ENCODE data around the gene CACNA1S.

CACNA1S gene

DNA sequence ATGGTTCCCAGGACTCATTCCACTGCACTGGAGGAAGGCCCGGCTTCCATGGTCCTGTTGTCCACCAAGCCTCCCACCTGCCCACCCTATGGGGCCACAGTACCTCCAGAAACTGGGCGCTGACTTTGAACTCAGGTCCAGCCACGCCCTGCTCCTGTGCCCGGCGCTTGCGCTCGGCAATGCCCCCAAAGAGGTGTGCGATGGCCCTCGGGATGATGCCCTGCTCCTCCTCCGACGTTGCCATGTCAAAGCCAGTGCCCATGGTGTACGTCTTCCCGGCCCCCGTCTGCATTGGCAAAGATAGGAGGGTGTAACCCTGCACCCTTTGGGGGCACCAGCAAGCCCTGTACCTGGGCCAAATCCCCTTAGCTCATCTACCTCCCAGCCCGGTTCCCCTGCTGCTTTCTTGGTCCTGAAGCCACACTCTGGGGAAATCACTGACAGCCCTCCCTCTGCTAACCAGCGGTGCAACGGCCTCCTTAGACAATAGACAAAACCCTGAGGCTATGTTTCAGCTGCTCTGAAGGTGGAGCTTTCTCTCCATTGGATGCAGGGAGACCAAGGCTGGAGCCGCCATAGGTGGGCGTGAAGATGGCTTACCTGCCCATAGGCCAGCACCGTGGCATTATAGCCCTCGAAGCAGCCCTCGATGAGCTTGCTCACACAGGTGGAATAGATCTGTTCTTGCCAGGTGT lies 103.4 kb downstream of the CACNA1S start:
- DNase-seq: no peak

DNA sequence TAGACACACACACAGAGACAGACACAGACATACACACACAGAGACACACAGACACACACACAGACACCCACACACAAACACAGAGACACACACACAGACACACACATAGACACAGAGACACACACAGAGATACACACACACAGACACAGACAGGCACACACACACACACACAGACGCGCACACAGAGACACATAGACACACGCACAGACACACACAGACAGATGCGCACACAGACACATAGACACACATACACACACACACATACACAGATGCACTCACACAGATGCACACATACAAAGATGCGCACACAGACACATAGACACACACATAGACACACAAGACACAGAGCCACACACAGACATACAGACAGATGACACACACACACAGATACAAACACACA lies 104.7 kb downstream of the CACNA1S start:
- DNase-seq: no peak

DNA sequence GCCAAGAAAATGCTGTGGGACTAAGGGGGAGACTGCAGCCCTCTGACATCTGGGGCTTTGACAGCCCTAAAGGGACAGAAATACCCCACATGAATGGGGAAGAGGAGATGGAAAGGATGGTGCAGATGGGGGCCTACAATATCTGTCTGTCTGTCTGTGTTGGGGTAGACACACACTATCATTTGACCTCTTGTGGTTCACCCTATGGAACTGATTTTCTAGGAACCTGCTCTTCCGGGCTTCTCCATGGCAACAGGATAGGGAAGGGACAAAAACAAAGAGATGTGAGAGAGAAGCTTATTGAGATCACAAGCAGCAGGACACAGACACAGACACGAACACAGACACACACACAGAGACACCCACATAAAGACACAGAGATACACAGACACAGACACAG lies 105.8 kb downstream of the CACNA1S start:
- no peak for DNase-seq

DNA sequence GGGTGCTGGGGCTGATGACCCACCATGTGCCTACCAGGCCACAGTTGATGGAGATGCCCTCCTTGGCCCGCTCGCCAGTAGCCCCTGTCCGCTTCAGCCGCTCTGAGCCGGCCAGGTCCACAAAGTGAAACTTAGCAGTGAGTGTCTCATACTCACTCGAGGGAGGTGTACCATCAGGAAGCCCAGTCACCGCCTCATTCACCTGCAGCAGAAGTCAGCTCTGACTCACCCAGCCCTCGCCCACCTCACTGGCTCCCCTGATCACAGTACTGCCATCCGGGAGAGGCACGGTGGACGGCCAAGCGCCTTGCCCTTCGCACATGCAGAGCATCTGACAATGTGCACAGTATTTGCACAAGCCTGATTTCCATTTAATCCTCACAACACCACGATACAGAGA lies 107.5 kb downstream of the CACNA1S start:
- DNase-seq: no peak

DNA sequence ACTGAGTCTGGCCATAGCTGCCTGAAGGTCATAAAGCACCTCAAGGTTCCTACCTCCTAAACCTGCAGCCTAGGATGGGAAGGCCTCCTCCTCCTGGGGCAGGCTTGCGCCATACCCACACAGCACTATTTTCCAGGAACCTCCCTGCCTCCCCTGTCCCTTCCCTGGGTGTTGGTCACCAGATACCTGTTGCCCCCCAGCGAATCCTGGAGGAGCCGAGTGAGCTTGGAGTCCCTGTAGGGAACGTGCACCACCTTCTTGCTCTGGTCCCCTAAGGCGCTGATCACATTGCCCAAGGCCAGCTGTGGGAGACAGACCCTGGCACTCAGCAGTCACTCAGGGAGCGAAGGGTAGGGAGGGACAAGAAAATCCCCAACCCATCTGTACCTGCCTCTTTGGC lies 108.1 kb downstream of the CACNA1S start:
- DNase-seq: no peak

DNA sequence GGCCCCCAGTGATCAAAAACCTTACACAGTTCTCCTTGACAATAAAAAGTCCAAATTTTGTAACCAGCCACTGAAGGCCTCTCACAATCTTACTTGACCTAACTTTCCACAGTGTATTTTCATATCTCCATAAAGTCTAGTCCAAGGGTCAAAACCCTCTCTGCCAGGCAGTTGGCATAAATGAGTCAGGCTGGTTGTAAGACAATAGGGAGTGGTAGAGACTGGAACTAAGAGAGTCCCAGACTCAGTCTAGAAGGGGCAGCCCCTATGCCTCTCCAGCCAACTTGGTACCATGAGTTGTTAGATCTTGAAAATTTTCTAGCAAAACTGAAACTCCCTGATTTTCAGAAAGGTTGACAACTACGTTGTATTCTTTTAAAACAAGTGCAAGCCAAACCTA lies 109.7 kb downstream of the CACNA1S start:
- DNase-seq: no peak

DNA sequence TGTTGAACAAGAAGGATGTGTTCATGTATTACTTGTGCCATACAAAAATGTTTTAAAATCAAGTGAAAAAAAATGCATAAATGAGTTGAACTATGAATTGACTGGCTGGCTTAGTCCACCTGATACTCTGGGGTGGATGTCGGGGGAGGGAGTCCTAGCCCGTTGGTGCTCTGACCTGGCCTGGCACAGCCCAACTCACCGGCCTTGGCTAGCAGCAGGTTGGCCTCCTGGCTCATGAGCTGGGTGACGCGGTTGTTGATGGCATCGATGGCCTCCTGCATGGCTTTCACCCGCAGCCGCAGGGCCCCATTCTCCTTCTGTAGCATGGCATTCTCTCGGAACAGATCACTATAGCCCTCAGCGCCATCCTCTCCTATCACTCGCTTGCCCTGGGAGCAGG lies 110.3 kb downstream of the CACNA1S start:
- DNase-seq: no peak

DNA sequence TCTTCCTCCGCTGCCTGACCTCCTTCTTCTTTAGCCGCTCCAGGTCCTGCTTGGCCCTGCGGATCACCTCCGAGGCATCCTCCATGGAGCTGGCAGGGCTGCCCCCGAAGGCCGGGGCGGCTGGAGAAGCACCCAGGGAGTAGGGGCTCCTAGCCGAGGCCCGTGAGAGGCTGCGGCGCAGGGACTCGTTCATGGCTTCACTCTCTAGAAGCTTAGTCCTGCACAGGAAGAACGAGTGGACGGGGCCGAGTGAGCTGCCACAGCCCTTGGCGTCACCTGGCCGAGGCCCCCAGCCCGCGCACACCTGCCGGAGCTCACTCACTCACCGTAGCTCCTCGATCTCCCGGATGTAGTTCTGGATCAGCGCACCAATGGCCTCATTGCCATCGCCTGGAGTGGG lies 111.8 kb downstream of the CACNA1S start:
- no peak for DNase-seq

DNA sequence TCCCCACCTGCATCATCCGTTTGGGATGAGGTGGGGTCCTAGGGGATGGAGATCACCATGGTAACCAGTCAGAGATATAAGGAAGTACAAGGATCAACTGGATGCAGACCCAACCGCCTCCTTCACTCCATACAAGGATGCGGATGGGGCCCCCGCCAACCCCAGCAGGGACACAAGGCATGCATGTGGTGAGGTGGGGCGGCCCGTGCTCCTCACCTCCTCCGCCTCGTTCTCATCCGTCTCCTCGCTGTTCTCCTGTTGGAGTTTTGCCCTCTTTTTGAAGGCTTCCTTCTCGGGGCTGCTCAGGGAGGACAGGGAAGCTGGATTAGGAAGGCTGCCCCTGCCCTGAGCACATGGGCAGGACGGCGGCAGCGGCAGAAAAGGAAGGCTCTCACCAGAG lies 112.6 kb downstream of the CACNA1S start:
- no peak for DNase-seq

DNA sequence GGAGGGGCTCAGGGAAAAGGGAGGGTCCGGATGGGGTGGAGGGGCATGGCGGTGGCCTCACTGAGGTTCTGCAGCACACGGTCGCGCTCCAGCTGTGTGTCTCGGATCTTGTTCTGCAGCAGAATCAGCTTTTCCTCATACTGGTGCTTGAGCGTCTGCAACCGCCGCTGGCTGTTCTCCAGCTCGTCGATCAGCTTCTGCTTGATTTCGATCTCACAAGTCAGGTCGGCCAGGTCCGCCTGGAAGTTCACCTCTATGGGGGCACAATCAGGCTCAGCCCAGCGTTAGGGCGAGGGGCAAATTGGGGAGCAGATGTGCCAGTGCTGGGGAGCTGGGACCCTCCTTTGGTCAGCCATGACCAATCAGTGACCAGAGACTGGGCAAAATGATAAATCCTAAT lies 113.9 kb downstream of the CACNA1S start:
- no peak for DNase-seq

DNA sequence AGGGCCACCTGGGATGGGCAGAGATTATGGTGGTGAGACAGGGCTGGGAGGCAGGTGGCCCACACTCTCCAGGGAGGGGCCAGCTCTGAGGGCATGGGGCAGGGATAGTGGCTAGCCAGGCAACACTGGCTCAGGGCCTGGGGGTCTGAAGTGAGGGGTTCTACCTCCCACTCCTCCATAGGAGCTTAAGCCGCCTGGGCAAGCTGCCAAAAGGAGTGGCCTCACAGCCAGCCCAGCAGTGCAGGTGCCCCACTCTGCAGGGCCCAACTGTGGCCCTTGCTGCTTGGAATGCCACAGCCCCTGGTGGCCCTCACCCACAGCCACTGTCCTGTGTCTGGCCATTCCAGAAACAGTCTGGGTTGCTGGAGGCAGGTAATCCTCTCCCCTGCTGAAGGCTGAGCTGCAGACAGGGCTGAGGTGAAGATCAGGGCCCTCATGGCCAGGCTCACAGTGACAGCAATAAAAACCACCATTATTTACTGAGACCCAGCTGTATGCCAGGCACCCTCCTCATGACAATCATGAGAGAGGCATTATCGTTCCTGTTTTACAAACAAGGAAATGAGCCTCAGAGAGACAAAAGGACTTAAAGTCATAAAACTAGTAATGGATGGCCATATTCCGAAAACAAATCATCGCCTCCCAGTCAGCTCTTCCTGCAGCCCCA lies 119.7 kb downstream of the CACNA1S start:
- DNase-seq: no peak

DNA sequence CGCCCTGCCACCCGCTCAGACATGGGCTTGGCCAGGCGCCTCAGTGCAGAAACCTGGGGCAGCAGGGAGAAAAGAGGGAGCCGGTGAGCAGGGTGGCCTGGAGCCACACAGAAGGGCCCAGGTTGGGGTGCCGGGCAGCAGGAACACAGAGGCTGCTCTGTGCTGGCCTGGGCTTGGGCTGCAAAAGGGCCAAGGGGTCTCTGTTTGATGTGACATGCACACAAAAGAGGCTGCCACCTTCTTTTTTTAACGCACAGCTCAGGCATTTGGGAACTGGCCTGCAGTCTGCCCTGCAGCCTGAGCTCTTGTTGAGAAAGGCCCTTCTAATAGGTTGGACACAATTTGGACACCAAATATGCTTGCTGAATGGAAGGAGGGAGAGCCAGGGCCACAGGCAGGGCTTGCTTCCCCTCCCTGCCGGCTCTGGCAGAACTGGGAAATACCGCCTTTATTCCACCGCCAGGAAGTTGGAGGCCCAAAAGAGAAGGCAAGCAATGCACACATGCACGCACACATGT lies 121.1 kb downstream of the CACNA1S start:
- peak; percentile 78 for DNase-seq

DNA sequence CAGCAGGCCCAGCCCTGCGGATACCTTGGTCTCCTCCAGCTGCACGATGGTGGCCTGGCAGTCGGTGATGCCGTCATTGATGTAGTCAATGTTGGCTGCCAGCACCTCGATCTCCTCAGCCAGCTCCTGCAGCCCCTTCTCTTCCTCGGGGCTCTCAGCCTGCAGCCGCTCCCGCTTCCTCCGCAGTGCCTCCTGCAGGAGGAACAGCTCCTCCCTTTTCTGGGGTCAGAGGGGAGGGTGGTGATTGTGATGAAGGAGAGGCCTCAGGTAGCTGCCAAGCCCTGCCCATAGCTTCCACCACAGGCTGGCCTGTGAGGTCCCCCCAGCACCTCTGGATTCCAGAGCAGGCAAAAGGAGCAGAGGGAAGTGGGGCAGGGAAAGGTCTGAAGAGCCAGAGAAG lies 122.1 kb downstream of the CACNA1S start:
- no peak for DNase-seq

Measured in right hindlimb (tissue), 1 donor.